Tibial nerve (tissue), 3 donors: ENCODE results near the gene OXLD1.

Experiments used
- POLR2A ChIP-seq, 2 donors: fragments of 450-650 bp; IDR thresholded peaks; one replicate each; pipeline ENCODE4 v1.6.1; 2017; ENCODE audit warnings: antibody characterized with exemption in 2 of 2, mild to moderate bottlenecking in 2 of 2, moderate library complexity in 2 of 2
- TF ChIP-seq, protein P1 (sequence below), 5 experiments: fragments of 200-600 bp in 3 of 5; fragments of 450-650 bp in 2 of 5; sonication (generic) in 3 of 5; IDR thresholded peaks; one replicate each; pipeline ENCODE4 v1.5.1; 2016 to 2019; ENCODE audit warnings: antibody characterized with exemption in 5 of 5, mild to moderate bottlenecking in 3 of 5, moderate library complexity in 2 of 5

DNA sequence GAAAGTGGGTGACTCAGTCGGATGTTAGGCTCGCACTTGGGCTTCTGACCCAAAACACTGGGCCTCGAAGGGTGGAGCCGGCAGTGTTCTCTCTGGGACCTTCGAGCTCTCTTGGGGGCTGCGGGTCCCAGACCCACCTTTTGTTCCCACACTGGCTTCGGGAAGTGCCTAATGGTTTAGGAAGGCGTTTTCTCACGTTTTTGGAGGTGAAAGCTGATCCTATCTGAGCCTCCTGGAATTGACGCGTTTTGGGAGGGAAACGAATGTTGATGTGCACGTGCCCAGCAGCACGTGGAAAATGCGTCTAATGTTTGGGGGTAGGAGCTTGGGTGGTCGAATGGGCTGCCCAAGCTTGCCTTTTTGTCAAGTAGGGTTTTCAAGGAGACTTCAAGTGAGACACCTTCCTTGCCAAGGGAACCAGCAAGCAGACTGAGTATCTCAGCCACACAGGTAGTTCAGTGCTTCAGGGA is 18.1 kb upstream of the OXLD1 start:
- TF ChIP-seq POLR2A (IDR thresholded peaks at IDR 0.05) = no peak
- TF ChIP-seq, protein P1, sequence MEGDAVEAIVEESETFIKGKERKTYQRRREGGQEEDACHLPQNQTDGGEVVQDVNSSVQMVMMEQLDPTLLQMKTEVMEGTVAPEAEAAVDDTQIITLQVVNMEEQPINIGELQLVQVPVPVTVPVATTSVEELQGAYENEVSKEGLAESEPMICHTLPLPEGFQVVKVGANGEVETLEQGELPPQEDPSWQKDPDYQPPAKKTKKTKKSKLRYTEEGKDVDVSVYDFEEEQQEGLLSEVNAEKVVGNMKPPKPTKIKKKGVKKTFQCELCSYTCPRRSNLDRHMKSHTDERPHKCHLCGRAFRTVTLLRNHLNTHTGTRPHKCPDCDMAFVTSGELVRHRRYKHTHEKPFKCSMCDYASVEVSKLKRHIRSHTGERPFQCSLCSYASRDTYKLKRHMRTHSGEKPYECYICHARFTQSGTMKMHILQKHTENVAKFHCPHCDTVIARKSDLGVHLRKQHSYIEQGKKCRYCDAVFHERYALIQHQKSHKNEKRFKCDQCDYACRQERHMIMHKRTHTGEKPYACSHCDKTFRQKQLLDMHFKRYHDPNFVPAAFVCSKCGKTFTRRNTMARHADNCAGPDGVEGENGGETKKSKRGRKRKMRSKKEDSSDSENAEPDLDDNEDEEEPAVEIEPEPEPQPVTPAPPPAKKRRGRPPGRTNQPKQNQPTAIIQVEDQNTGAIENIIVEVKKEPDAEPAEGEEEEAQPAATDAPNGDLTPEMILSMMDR (IDR thresholded peaks at IDR 0.05) = no peak
